SK-N-SH (cell line): ENCODE measurements around the gene ZNF174. TPM values are rescaled to one million over a fixed set of nuclear protein-coding genes. Genes with fewer than 3 reads are reported as not detected.

ENCODE experiments used
- CTCF ChIA-PET: fragments of 300-600, 350-600 bp; formaldehyde crosslinking; extraction: SDS; loops from one replicate; lab custom pipeline; 2021; lab: Yijun Ruan, JAX
- POLR2A ChIA-PET: fragments of 350-600 bp; sonication (Branson Sonifier 250); formaldehyde crosslinking; extraction: SDS; loops from one replicate; lab custom pipeline; 2020; ENCODE audit warnings: antibody characterized with exemption, inconsistent platforms; lab: Yijun Ruan, JAX
- DNase-seq: peaks from one replicate; pipeline ENCODE4 v3.0.0; 2012
- H2AFZ ChIP-seq: fragments of 200-600 bp; sonication (generic); 2 replicates; pipeline ENCODE4 v1.8.1; 2016; ENCODE audit warnings: antibody characterized with exemption, mild to moderate bottlenecking, low read depth
- H3F3A ChIP-seq: fragments of 200-600 bp; sonication (generic); replicated peaks from 2 replicates; pipeline ENCODE3; 2016; ENCODE audit warnings: antibody characterized with exemption, mild to moderate bottlenecking; ENCODE audit not compliant: insufficient read depth
- H3K27ac ChIP-seq, 2 experiments: fragments of 200-500 bp in 1 of 2; fragments of 200-600 bp in 1 of 2; sonication (Bioruptor generic) in 1 of 2; sonication (generic), shearing (Covaris generic) in 1 of 2; 2 replicates each; pipeline versions ENCODE4 v1.5.1 to v1.6.1; 2014 to 2016; ENCODE audit warnings: low read depth in 2 of 2, inconsistent platforms in 1 of 2, low read length in 1 of 2, mild to moderate bottlenecking in 1 of 2, mixed read lengths in 1 of 2
- H3K27me3 ChIP-seq: fragments of 200-600 bp; sonication (generic), shearing (Covaris generic); 2 replicates; pipeline ENCODE4 v1.6.1; 2016; ENCODE audit warnings: mixed run types; ENCODE audit not compliant: insufficient read depth
- H3K36me3 ChIP-seq, 2 experiments: fragments of 200-500 bp in 1 of 2; fragments of 200-600 bp in 1 of 2; sonication (Bioruptor generic) in 1 of 2; sonication (generic) in 1 of 2; replicated peaks in 1 of 2; 2 replicates each; pipeline versions ENCODE3 to v1.5.1; 2014 to 2016; ENCODE audit warnings: low read length in 1 of 2, mild to moderate bottlenecking in 1 of 2; ENCODE audit not compliant: insufficient read depth in 2 of 2, control insufficient read depth in 1 of 2
- H3K4me1 ChIP-seq, 2 experiments: fragments of 200-500 bp in 1 of 2; fragments of 200-600 bp in 1 of 2; sonication (Bioruptor generic) in 1 of 2; sonication (generic), shearing (Covaris generic) in 1 of 2; 2 replicates each; pipeline versions ENCODE4 v1.5.1 to v1.6.1; 2014 to 2016; ENCODE audit warnings: low read depth in 1 of 2, low read length in 1 of 2, mixed run types in 1 of 2; ENCODE audit not compliant: insufficient read depth in 2 of 2, control insufficient read depth in 1 of 2
- H3K4me2 ChIP-seq: fragments of 200-600 bp; sonication (generic), shearing (Covaris generic); 2 replicates; pipeline ENCODE4 v1.6.1; 2017; ENCODE audit warnings: mixed run types
- H3K4me3 ChIP-seq, 2 experiments: fragments of 200-500 bp in 1 of 2; fragments of 200-600 bp in 1 of 2; sonication (Bioruptor generic) in 1 of 2; sonication (generic), shearing (Covaris generic) in 1 of 2; 2 replicates each; pipeline versions ENCODE4 v1.5.1 to v1.8.1; 2014 to 2016; ENCODE audit warnings: low read depth in 2 of 2, inconsistent platforms in 1 of 2, low read length in 1 of 2, mild to moderate bottlenecking in 1 of 2, mixed read lengths in 1 of 2, moderate library complexity in 1 of 2
- H3K79me2 ChIP-seq: fragments of 200-600 bp; sonication (generic); 2 replicates; pipeline ENCODE4 v1.8.1; 2017; ENCODE audit warnings: mild to moderate bottlenecking; ENCODE audit not compliant: insufficient read depth
- H3K9ac ChIP-seq: fragments of 200-600 bp; sonication (generic); 2 replicates; pipeline ENCODE4 v1.6.1; 2017; ENCODE audit warnings: mixed run types
- H3K9me2 ChIP-seq: fragments of 200-600 bp; sonication (generic); 2 replicates; pipeline ENCODE4 v1.6.1; 2017; ENCODE audit warnings: mixed run types
- H3K9me3 ChIP-seq: fragments of 200-600 bp; sonication (generic); 2 replicates; pipeline ENCODE4 v1.6.1; 2017; ENCODE audit warnings: mixed run types, mild to moderate bottlenecking, moderate library complexity
- H4K20me1 ChIP-seq: fragments of 200-600 bp; sonication (generic); 2 replicates; pipeline ENCODE4 v1.6.1; 2017; ENCODE audit warnings: mild to moderate bottlenecking, mixed run types; ENCODE audit not compliant: insufficient read depth
- ELF1 ChIP-seq: IDR thresholded peaks from 2 replicates; pipeline ENCODE4 v1.4.0; 2012
- EZH2phosphoT487 ChIP-seq: fragments of 200-600 bp; sonication (generic); IDR thresholded peaks from 2 replicates; pipeline ENCODE4 v1.6.1; 2017; ENCODE audit warnings: low read depth, mixed run types, mild to moderate bottlenecking, antibody characterized with exemption, moderate library complexity, borderline replicate concordance
- FOXJ3 ChIP-seq: sonication (generic); formaldehyde crosslinking; IDR thresholded peaks from 2 replicates; pipeline ENCODE4 v1.5.1; 2020; ENCODE audit warnings: mild to moderate bottlenecking, missing genetic modification reagents
- FOXM1 ChIP-seq: IDR thresholded peaks from 2 replicates; pipeline ENCODE4 v1.4.0; 2012; ENCODE audit warnings: low read depth, mild to moderate bottlenecking
- GABPA ChIP-seq: IDR thresholded peaks from 2 replicates; pipeline ENCODE4 v1.4.0; 2012; ENCODE audit warnings: low read depth, mild to moderate bottlenecking
- GATA2 ChIP-seq: sonication (generic); formaldehyde crosslinking; IDR thresholded peaks from 2 replicates; pipeline ENCODE4 v1.5.0; 2020; ENCODE audit warnings: mild to moderate bottlenecking, missing genetic modification reagents
- NFIC ChIP-seq: IDR thresholded peaks from 2 replicates; pipeline ENCODE4 v1.4.0; 2012; ENCODE audit warnings: borderline replicate concordance
- POLR2AphosphoS5 ChIP-seq: IDR thresholded peaks from 2 replicates; pipeline ENCODE4 v1.6.1; 2012; ENCODE audit warnings: low read depth, low read length
- RAD21 ChIP-seq: IDR thresholded peaks from 2 replicates; pipeline ENCODE4 v1.6.1; 2012; ENCODE audit warnings: mild to moderate bottlenecking, low read length
- RXRA ChIP-seq: IDR thresholded peaks from 2 replicates; pipeline ENCODE4 v1.4.0; 2012; ENCODE audit warnings: low read depth, mild to moderate bottlenecking, borderline replicate concordance
- SMC3 ChIP-seq: IDR thresholded peaks from 2 replicates; pipeline ENCODE4 v1.6.1; 2012; ENCODE audit warnings: low read depth, low read length, improper control_type of control experiment
- YY1 ChIP-seq: IDR thresholded peaks from 2 replicates; pipeline ENCODE4 v1.4.0; 2012; ENCODE audit warnings: low read depth, mild to moderate bottlenecking
- WGBS: methylation state at CpG from one replicate; pipeline ENCODE4 v1.1.6; 2017; ENCODE audit warnings: low lambda C conversion rate; 5-methylcytosine and 5-hydroxymethylcytosine counted together
- polyA plus RNA-seq, 3 experiments: library from polyadenylated mRNA; depleted of rRNA; stranded (reverse); fragments of >200 nt; gene quantifications; 2 replicates each; pipeline ENCODE4 v1.2.3, GENCODE V29; 2012
- TF ChIP-seq, protein P1 (sequence below): IDR thresholded peaks from 2 replicates; pipeline ENCODE4 v1.4.0; 2012; ENCODE audit warnings: low read depth, borderline replicate concordance
- TF ChIP-seq, protein P2 (sequence below): IDR thresholded peaks from 2 replicates; pipeline ENCODE4 v1.6.1; 2012; ENCODE audit warnings: mild to moderate bottlenecking, low read depth, low read length, moderate library complexity
- TF ChIP-seq, protein P3 (sequence below): fragments of 150-350 bp; IDR thresholded peaks from 2 replicates; pipeline ENCODE4 v1.6.1; 2017; ENCODE audit warnings: antibody characterized with exemption, low read length, low read depth, borderline replicate concordance
- TF ChIP-seq, protein P4 (sequence below): fragments of 200-600 bp; sonication (generic); IDR thresholded peaks from 2 replicates; pipeline ENCODE4 v1.6.1; 2017; ENCODE audit warnings: antibody characterized with exemption, mild to moderate bottlenecking, moderate library complexity

Gene ZNF174
- polyA plus RNA-seq, 1 of the 3 experiments (the other 2 are of a cell fraction): 10.5 TPM

DNA sequence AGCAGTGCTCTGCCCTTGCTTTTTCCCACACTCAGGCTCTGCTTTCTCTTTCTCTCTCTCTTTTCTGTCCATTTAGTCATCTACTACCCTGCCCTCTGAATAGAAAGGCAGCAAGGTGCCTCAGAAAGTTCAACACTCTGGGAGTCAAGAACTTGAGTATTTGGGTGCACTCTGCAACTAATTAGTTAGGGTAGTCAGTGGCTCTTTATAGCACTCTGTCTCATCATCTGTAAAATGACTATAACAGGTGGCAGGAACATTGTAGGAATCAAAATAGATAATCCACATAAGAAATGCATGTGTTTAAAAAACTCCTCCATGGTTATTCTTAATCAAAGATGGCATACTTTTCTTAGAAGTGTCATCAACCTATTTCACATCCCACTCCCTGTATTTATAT is 38.1 kb upstream of the ZNF174 start:
- Histone ChIP-seq H4K20me1 (no peaks in the 10 kb centered on the region), H3K9ac (no peak overlapping the region), H2AFZ (no peak overlapping the region), H3K9me2 (no peaks in the 10 kb centered on the region), H3K4me3 (no peak overlapping the region), H3K27me3 (no peaks in the 10 kb centered on the region), H3K36me3 (no peaks in the 10 kb centered on the region), H3K4me1 (no peaks in the 10 kb centered on the region; a peak in 1 of 4 replicates), H3F3A (no peaks in the 10 kb centered on the region), H3K27ac (no peak overlapping the region), H3K4me2 (no peak overlapping the region), H3K9me3 (no peaks in the 10 kb centered on the region; the same call in 1 of the 2 replicates), H3K79me2 (peaks cover 5% of the 10 kb centered on the region; the same call in 1 of the 2 replicates)
- CTCF ChIA-PET: no interaction called here
- DNase-seq: no peak
- TF ChIP-seq, protein P1, sequence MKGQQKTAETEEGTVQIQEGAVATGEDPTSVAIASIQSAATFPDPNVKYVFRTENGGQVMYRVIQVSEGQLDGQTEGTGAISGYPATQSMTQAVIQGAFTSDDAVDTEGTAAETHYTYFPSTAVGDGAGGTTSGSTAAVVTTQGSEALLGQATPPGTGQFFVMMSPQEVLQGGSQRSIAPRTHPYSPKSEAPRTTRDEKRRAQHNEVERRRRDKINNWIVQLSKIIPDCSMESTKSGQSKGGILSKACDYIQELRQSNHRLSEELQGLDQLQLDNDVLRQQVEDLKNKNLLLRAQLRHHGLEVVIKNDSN: no peak
- no peak for TF ChIP-seq NFIC
- TF ChIP-seq RAD21: no peak
- TF ChIP-seq YY1: no peak
- TF ChIP-seq, protein P2, sequence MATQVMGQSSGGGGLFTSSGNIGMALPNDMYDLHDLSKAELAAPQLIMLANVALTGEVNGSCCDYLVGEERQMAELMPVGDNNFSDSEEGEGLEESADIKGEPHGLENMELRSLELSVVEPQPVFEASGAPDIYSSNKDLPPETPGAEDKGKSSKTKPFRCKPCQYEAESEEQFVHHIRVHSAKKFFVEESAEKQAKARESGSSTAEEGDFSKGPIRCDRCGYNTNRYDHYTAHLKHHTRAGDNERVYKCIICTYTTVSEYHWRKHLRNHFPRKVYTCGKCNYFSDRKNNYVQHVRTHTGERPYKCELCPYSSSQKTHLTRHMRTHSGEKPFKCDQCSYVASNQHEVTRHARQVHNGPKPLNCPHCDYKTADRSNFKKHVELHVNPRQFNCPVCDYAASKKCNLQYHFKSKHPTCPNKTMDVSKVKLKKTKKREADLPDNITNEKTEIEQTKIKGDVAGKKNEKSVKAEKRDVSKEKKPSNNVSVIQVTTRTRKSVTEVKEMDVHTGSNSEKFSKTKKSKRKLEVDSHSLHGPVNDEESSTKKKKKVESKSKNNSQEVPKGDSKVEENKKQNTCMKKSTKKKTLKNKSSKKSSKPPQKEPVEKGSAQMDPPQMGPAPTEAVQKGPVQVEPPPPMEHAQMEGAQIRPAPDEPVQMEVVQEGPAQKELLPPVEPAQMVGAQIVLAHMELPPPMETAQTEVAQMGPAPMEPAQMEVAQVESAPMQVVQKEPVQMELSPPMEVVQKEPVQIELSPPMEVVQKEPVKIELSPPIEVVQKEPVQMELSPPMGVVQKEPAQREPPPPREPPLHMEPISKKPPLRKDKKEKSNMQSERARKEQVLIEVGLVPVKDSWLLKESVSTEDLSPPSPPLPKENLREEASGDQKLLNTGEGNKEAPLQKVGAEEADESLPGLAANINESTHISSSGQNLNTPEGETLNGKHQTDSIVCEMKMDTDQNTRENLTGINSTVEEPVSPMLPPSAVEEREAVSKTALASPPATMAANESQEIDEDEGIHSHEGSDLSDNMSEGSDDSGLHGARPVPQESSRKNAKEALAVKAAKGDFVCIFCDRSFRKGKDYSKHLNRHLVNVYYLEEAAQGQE: no peak
- TF ChIP-seq POLR2AphosphoS5: no peak
- TF ChIP-seq SMC3: no peak
- TF ChIP-seq GATA2 (CRISPR knock-in tag): no peak
- no peak for TF ChIP-seq FOXJ3 (CRISPR knock-in tag)
- TF ChIP-seq, protein P3, sequence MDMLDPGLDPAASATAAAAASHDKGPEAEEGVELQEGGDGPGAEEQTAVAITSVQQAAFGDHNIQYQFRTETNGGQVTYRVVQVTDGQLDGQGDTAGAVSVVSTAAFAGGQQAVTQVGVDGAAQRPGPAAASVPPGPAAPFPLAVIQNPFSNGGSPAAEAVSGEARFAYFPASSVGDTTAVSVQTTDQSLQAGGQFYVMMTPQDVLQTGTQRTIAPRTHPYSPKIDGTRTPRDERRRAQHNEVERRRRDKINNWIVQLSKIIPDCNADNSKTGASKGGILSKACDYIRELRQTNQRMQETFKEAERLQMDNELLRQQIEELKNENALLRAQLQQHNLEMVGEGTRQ: no peak
- no peak for TF ChIP-seq FOXM1
- no peak for TF ChIP-seq ELF1
- TF ChIP-seq EZH2phosphoT487: no peak
- POLR2A ChIA-PET: no interaction called here

DNA sequence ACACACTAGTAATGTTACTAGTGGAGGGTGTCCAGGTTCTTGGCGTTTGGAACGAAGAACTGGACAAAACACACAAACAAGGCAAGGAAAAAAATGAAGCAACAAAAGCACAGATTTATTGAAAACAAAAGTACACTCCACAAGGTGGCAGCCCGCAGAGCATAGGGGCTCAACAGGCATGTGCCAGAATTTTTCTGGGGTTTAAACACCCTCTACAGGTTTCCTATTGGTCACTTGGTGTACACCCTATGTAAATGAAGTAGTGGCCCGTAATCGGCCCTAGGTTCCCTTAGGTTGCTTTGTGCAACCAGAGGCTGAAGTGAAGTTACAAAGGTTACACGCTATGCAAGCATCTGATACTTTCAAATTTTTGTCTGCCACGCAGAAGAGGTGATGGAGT is 37.2 kb upstream of the ZNF174 start:
- no peak for DNase-seq
- no peak for TF ChIP-seq RXRA
- TF ChIP-seq, protein P4, sequence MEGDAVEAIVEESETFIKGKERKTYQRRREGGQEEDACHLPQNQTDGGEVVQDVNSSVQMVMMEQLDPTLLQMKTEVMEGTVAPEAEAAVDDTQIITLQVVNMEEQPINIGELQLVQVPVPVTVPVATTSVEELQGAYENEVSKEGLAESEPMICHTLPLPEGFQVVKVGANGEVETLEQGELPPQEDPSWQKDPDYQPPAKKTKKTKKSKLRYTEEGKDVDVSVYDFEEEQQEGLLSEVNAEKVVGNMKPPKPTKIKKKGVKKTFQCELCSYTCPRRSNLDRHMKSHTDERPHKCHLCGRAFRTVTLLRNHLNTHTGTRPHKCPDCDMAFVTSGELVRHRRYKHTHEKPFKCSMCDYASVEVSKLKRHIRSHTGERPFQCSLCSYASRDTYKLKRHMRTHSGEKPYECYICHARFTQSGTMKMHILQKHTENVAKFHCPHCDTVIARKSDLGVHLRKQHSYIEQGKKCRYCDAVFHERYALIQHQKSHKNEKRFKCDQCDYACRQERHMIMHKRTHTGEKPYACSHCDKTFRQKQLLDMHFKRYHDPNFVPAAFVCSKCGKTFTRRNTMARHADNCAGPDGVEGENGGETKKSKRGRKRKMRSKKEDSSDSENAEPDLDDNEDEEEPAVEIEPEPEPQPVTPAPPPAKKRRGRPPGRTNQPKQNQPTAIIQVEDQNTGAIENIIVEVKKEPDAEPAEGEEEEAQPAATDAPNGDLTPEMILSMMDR: no peak
- no peak for TF ChIP-seq GABPA
- no peak for TF ChIP-seq ELF1
- TF ChIP-seq, all 33 proteins: peak for 0
- no peaks in the 10 kb centered on the region for H3K36me3 ChIP-seq
- no peak overlapping the region; a peak in 1 of 4 replicates for H3K4me3 ChIP-seq
- ChIA-PET CTCF (no interaction called here), POLR2A (no interaction called here)
- no peaks in the 10 kb centered on the region; a peak in 1 of 4 replicates for H3K4me1 ChIP-seq
- H4K20me1 ChIP-seq: no peaks in the 10 kb centered on the region
- no peak overlapping the region for H2AFZ ChIP-seq
- H3K79me2 ChIP-seq: peaks cover 5% of the 10 kb centered on the region; the same call in 1 of the 2 replicates
- H3K4me2 ChIP-seq: no peak overlapping the region
- H3K27me3 ChIP-seq: no peaks in the 10 kb centered on the region
- no peak overlapping the region for H3K27ac ChIP-seq
- no peaks in the 10 kb centered on the region for H3K9me2 ChIP-seq
- 78% methylated on average over 7 of the region's 7 CpGs for WGBS
- no peak overlapping the region for H3K9ac ChIP-seq
- H3K9me3 ChIP-seq: no peaks in the 10 kb centered on the region; the same call in 1 of the 2 replicates
- no peaks in the 10 kb centered on the region for H3F3A ChIP-seq
